Measurements from ENCODE around the gene SEPTIN8.

- TF ChIP-seq, protein P1, sequence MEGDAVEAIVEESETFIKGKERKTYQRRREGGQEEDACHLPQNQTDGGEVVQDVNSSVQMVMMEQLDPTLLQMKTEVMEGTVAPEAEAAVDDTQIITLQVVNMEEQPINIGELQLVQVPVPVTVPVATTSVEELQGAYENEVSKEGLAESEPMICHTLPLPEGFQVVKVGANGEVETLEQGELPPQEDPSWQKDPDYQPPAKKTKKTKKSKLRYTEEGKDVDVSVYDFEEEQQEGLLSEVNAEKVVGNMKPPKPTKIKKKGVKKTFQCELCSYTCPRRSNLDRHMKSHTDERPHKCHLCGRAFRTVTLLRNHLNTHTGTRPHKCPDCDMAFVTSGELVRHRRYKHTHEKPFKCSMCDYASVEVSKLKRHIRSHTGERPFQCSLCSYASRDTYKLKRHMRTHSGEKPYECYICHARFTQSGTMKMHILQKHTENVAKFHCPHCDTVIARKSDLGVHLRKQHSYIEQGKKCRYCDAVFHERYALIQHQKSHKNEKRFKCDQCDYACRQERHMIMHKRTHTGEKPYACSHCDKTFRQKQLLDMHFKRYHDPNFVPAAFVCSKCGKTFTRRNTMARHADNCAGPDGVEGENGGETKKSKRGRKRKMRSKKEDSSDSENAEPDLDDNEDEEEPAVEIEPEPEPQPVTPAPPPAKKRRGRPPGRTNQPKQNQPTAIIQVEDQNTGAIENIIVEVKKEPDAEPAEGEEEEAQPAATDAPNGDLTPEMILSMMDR (conservative IDR thresholded peaks at IDR 0.05), result no peak
- TF ChIP-seq EZH2 (IDR thresholded peaks at IDR 0.05; ENCODE audit: low read depth), result no peak
Observed at GRCh38 chr5:132752581-132753125, 24.4 kb downstream of the SEPTIN8 start.

All from PC-9 (cell line).